NCI-H345 (cell line): ENCODE results near the gene SLITRK3.

ENCODE experiments used
- DNase-seq: peaks from one replicate; lab custom pipeline; 2025; lab: John Stamatoyannopoulos, UW

The SLITRK3 gene

GRCh38 chr3:165195640-165196576, at the start of gene SLITRK3:
Gene SLITRK3 (minus strand): TSS chr3:165196384. CDS start chr3:165190830, 5,554 bp downstream.
- peak; percentile 43 for DNase-seq

- DNase-seq = no peak
Observed at GRCh38 chr3:165243597-165243996, 47.4 kb upstream of the SLITRK3 start.

- no peak for DNase-seq
Observed at GRCh38 chr3:165233501-165234195, 37.5 kb upstream of the SLITRK3 start.

- DNase-seq = no peak
Observed at GRCh38 chr3:165225604-165226003, 29.4 kb upstream of the SLITRK3 start.

- DNase-seq = no peak
Observed at GRCh38 chr3:165217739-165218138, 21.6 kb upstream of the SLITRK3 start.

GRCh38 chr3:165212580-165212979, 16.4 kb upstream of the SLITRK3 start:
- no peak for DNase-seq

GRCh38 chr3:165211721-165212120, 15.5 kb upstream of the SLITRK3 start:
- peak; percentile 30 for DNase-seq

GRCh38 chr3:165210727-165211126, 14.5 kb upstream of the SLITRK3 start:
- no peak for DNase-seq

GRCh38 chr3:165210132-165210531, 13.9 kb upstream of the SLITRK3 start:
- peak; percentile 3 for DNase-seq

GRCh38 chr3:165206454-165207266, 10.5 kb upstream of the SLITRK3 start:
- DNase-seq = peak; percentile 77

- DNase-seq = no peak
Observed at GRCh38 chr3:165204445-165204844, 8.3 kb upstream of the SLITRK3 start.

GRCh38 chr3:165202995-165203394, 6.8 kb upstream of the SLITRK3 start:
- DNase-seq = no peak

- no peak for DNase-seq
Observed at GRCh38 chr3:165201964-165202363, 5.8 kb upstream of the SLITRK3 start.

- DNase-seq = peak; percentile 33
Observed at GRCh38 chr3:165197481-165197800, 1.3 kb upstream of the SLITRK3 start.

GRCh38 chr3:165196577-165197480, 645 bp upstream of the SLITRK3 start:
- peak; percentile 33 for DNase-seq

- DNase-seq = peak; percentile 43
Observed at GRCh38 chr3:165195241-165195639, 944 bp downstream of the SLITRK3 start.

GRCh38 chr3:165194511-165195240, 1.5 kb downstream of the SLITRK3 start:
- DNase-seq = no peak

- no peak for DNase-seq
Observed at GRCh38 chr3:165193366-165194254, 2.6 kb downstream of the SLITRK3 start.

GRCh38 chr3:165192610-165193192, 3.5 kb downstream of the SLITRK3 start:
- no peak for DNase-seq
